ENCODE data around the gene SMARCA4. TPM values are rescaled to one million over a fixed set of nuclear protein-coding genes. Genes with fewer than 3 reads are reported as not detected.

The SMARCA4 gene
- total RNA-seq, 1 experiment from 2014 or later: 36.2 TPM

- Histone ChIP-seq H3K9me3 (ENCODE audit: control insufficient read depth, insufficient read depth, low read depth, low read length) (no peaks in the 10 kb centered on the region), H3K4me1 (ENCODE audit: control insufficient read depth, insufficient read depth, low read length) (no peaks in the 10 kb centered on the region), H3K4me3 (ENCODE audit: low read depth in 2 of 2, low read length in 2 of 2) (no peak overlapping the region), H3K36me3 (ENCODE audit: control insufficient read depth, insufficient read depth, low read length) (0 out of 2 replicates have a peak, but pooled peaks cover 3% of the 10 kb centered on the region), H3K27ac (ENCODE audit: low read length) (no peak overlapping the region), H3K27me3 (ENCODE audit: control insufficient read depth, insufficient read depth, low read length) (no peaks in the 10 kb centered on the region)
- no peak for DNase-seq (ENCODE audit: low read depth, low spot score)
- TF ChIP-seq SIN3A (IDR thresholded peaks at IDR 0.05; ENCODE audit: borderline replicate concordance, insufficient read depth, low read depth, low read length) (no peak), REST (IDR thresholded peaks at IDR 0.05; ENCODE audit: insufficient read depth in 1 of 2, low read depth in 2 of 2, low read length in 1 of 2) (peak in 1 of 2 experiments; percentile 64; a peak in 3 of 4 replicates)
- ChIA-PET CTCF (no interaction called here), POLR2A (no interaction called here)
- no TSS peak for BruUV-seq (replicated peaks)
- intact Hi-C loops (cut with micrococcal nuclease; ENCODE audit: unreplicated experiment): no loop called here
- no peak for ATAC-seq
- in situ Hi-C loops (cut with HindIII; ENCODE audit: low pct_unique_long_range_greater_than_20kb, low sequenced_read_pairs): no loop called here
Measured at GRCh38 chr19:11014403-11014911, 53.6 kb downstream of the SMARCA4 start.

- Histone ChIP-seq H3K4me1 (ENCODE audit: control insufficient read depth, insufficient read depth, low read length) (no peaks in the 10 kb centered on the region), H3K27me3 (ENCODE audit: control insufficient read depth, insufficient read depth, low read length) (no peaks in the 10 kb centered on the region), H3K27ac (ENCODE audit: low read length) (no peak overlapping the region), H3K36me3 (ENCODE audit: control insufficient read depth, insufficient read depth, low read length) (0 out of 2 replicates have a peak, but pooled peaks cover 3% of the 10 kb centered on the region), H3K9me3 (ENCODE audit: control insufficient read depth, insufficient read depth, low read depth, low read length) (no peaks in the 10 kb centered on the region), H3K4me3 (ENCODE audit: low read depth in 2 of 2, low read length in 2 of 2) (no peak overlapping the region)
- DNase-seq (ENCODE audit: low read depth, low spot score) (no peak), ATAC-seq (no peak)
- no TSS peak for BruUV-seq (replicated peaks)
- intact Hi-C loops (cut with micrococcal nuclease; ENCODE audit: unreplicated experiment): no loop called here
- no peak for TF ChIP-seq CTCF (IDR thresholded peaks at IDR 0.05)
- TF ChIP-seq SIN3A (IDR thresholded peaks at IDR 0.05; ENCODE audit: borderline replicate concordance, insufficient read depth, low read depth, low read length): no peak
- no peak for TF ChIP-seq REST (IDR thresholded peaks at IDR 0.05; ENCODE audit: insufficient read depth in 1 of 2, low read depth in 2 of 2, low read length in 1 of 2)
- TF ChIP-seq POLR2AphosphoS5 (IDR thresholded peaks at IDR 0.05; ENCODE audit: low read depth, low read length): no peak
- no peak for TF ChIP-seq TCF7L2 (IDR thresholded peaks at IDR 0.05; ENCODE audit: low read depth, low read length)
- in situ Hi-C loops (cut with HindIII; ENCODE audit: low pct_unique_long_range_greater_than_20kb, low sequenced_read_pairs): no loop called here
- CTCF ChIA-PET: no interaction called here
- POLR2A ChIA-PET: no interaction called here
Measured at GRCh38 chr19:11016631-11017030, 55.8 kb downstream of the SMARCA4 start.

Data from Panc1 (cell line).